Retinal pigment epithelial cell (primary cell): ENCODE measurements around the gene AGGF1.
"Not testable (repeated sequence)": the region's sequence is repeated elsewhere in the genome, so short reads cannot be mapped to it uniquely, and the experiment has no call there.

Experiments used
- DNase-seq: peaks from one replicate; pipeline ENCODE4 v3.0.0-alpha.2; 2010; ENCODE audit warnings: low read depth
- H3K4me3 ChIP-seq: 2 replicates; pipeline ENCODE4 v1.5.1; 2011; ENCODE audit warnings: mild to moderate bottlenecking, low read length, control low read depth, moderate library complexity
- TF ChIP-seq, protein P1 (sequence below): conservative IDR thresholded peaks from 2 replicates; pipeline ENCODE4 v1.5.1; 2011; ENCODE audit warnings: low read depth, low read length, control low read depth, inconsistent platforms

The AGGF1 gene

DNA sequence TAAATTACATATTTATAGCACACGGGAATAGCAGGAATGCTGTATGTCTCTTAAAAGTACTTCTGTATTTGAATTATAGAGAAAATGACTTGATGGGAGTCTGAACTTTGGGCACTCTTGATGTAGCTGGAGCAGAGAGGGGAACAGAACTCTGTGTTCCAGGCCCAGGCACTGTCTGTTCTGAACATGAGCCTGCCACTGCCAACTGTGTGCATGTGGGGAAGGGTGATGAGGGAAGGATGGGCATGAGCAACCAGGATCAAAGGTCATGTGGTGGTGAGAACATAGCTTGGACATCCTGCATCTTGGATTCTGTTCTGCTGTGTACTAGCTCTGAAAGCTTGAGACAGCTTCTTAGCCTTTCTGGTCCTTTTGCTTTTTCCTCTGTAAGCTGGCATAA lies 73.3 kb downstream of the AGGF1 start:
- TF ChIP-seq, protein P1, sequence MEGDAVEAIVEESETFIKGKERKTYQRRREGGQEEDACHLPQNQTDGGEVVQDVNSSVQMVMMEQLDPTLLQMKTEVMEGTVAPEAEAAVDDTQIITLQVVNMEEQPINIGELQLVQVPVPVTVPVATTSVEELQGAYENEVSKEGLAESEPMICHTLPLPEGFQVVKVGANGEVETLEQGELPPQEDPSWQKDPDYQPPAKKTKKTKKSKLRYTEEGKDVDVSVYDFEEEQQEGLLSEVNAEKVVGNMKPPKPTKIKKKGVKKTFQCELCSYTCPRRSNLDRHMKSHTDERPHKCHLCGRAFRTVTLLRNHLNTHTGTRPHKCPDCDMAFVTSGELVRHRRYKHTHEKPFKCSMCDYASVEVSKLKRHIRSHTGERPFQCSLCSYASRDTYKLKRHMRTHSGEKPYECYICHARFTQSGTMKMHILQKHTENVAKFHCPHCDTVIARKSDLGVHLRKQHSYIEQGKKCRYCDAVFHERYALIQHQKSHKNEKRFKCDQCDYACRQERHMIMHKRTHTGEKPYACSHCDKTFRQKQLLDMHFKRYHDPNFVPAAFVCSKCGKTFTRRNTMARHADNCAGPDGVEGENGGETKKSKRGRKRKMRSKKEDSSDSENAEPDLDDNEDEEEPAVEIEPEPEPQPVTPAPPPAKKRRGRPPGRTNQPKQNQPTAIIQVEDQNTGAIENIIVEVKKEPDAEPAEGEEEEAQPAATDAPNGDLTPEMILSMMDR, result no peak
- no peak for DNase-seq
- H3K4me3 ChIP-seq, result no peak overlapping the region

DNA sequence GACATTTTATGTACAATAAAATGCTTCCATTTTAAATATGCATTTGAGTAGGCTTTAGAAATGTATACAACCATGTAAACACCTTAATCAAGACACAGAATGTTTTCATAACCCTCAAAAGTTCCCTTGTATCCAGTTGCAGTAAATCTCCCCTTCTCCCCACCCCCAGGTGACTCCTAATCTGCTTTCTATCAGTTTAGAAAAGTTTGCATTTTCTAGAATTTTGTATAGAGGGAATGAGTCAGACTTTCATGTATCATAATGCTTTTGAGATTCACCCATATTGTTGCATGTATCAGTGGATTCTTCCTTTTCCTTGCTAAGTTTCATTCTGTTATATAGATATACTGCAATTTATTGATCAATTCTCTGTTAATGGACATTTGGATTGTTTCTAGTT lies 74.6 kb downstream of the AGGF1 start:
- H3K4me3 ChIP-seq, result no peak overlapping the region
- TF ChIP-seq, protein P1, result no peak
- DNase-seq, result no peak

DNA sequence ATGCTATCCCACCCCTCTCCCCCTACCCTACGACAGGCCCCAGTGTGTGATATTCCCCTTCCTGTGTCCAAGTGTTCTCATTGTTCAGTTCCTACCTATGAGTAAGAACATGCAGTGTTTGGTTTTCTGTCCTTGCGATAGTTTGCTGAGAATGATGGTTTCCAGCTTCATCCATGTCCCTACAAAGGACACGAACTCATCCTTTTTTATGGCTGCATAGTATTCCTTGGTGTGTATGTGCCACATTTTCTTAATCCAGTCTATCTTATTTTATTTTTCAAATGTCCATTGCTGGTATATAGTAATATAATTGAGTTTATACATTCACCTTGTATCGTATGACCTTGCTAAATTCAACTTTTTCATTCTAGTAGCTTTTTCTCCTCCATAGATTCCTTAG lies 76.8 kb downstream of the AGGF1 start:
- H3K4me3 ChIP-seq, DNase-seq: not testable (repeated sequence)
